Adrenal gland (tissue), 12 donors: ENCODE results near the gene SLC23A3. TPM values are rescaled to one million over a fixed set of nuclear protein-coding genes. Genes with fewer than 3 reads are reported as not detected.

ENCODE experiments used
- DNase-seq, 7 donors: peaks; one replicate each; pipeline ENCODE4 v3.0.0-alpha.2; 2019 to 2020
- H3K27ac ChIP-seq, 5 donors: fragments of 200-600 bp; sonication (generic) in 4 of 5; 1 replicate in 3 of 5; 2 replicates in 2 of 5; pipeline versions ENCODE4 v1.5.1 to v1.8.0; 2016 to 2020; ENCODE audit warnings: mild to moderate bottlenecking in 1 of 5
- H3K27me3 ChIP-seq: fragments of 200-600 bp; 2 replicates; pipeline ENCODE4 v1.8.0; 2021
- H3K36me3 ChIP-seq, 2 donors: fragments of 200-600 bp; replicated peaks in 1 of 2; 1 replicate in 1 of 2; 2 replicates in 1 of 2; pipeline versions ENCODE4 v1.5.1 to v1.8.0; 2018 to 2022
- H3K4me1 ChIP-seq, 2 donors: fragments of 200-600 bp; replicated peaks in 1 of 2; 1 replicate in 1 of 2; 2 replicates in 1 of 2; pipeline versions ENCODE4 v1.5.1 to v1.8.0; 2018 to 2021
- H3K4me3 ChIP-seq, 4 donors: fragments of 200-600 bp; sonication (generic) in 3 of 4; one replicate each; pipeline ENCODE4 v1.5.1; 2016 to 2018
- H3K9me3 ChIP-seq, 3 donors: fragments of 200-600 bp; sonication (generic) in 1 of 3; replicated peaks in 1 of 3; 1 replicate in 2 of 3; 2 replicates in 1 of 3; pipeline versions ENCODE4 v1.5.1 to v1.8.0; 2016 to 2021
- CTCF ChIP-seq, 6 experiments: fragments of 450-650 bp in 4 of 6; fragments of 200-600 bp in 2 of 6; sonication (generic) in 1 of 6; IDR thresholded peaks; 1 replicate in 5 of 6; 2 replicates in 1 of 6; pipeline versions ENCODE4 v1.5.1 to v1.8.0; 2016 to 2021; ENCODE audit warnings: antibody characterized with exemption in 6 of 6, mild to moderate bottlenecking in 2 of 6, moderate library complexity in 1 of 6
- POLR2A ChIP-seq, 2 donors: fragments of 450-650 bp; IDR thresholded peaks; one replicate each; pipeline ENCODE4 v1.6.1; 2017; ENCODE audit warnings: antibody characterized with exemption in 2 of 2, mild to moderate bottlenecking in 2 of 2, moderate library complexity in 1 of 2
- WGBS, 4 donors: extraction: QIAGEN DNeasy Blood & Tissue Kit in 2 of 4; methylation state at CpG; one replicate each; pipeline versions ENCODE4 v1.1.5 to v1.1.7; 2013 to 2017; 5-methylcytosine and 5-hydroxymethylcytosine counted together
- intact Hi-C, 2 donors: fragments of 100-400 bp; cut with DNase I; formaldehyde crosslinking; loops; one replicate each; pipeline versions ENCODE4 v1.14.1 to v1.15.0; 2022 to 2023
- polyA plus RNA-seq, 3 donors: library from polyadenylated mRNA; stranded (reverse); fragments of 200-250 nt in 2 of 3; fragments of 350-450 nt in 1 of 3; fragmentation: Illumina TruSeq in 1 of 3; extraction: RNeasy Lipid Tissue Mini Kit (QIAGEN cat#74804) in 1 of 3; gene quantifications; one replicate each; pipeline ENCODE4 v1.2.3, GENCODE V29; 2013 to 2014
- total RNA-seq, 9 donors: library from RNA; depleted of rRNA in 4 of 9; stranded (reverse); fragments of >200 nt in 4 of 9; fragments of 120-200 nt in 1 of 9; fragmentation: NEBNext Ultra II Directional in 1 of 9; extraction: Animal tissue kit (Norgen Biotek cat#: 25700) in 1 of 9; gene quantifications; one replicate each; pipeline versions ENCODE4 v1.1.0 to v1.2.4, GENCODE V29; 2013 to 2023
- donor health status: healthy with polysubstance abuse.
- donor health status: Bipolar disorder and iron deficiency.
- donor health status: DM: yes; HTN: yes; CAD: no.
- donor health status: DM: no; HTN: no; CAD: no.
- donor health status: DM: no; HTN: no; CAD: no.
- donor health status: DM: yes; HTN: yes; CAD: no.

SLC23A3 gene
- total and polyA plus RNA-seq, 12 donors = 0.11 to 4.3 (median 0.84) TPM; not detected in 2

- WGBS, 4 donors = 77 to 82% (median 79%) methylated on average over 11 to 12 of the region's 12 CpGs
- peak in 1 of 7 donors; percentile 9 for DNase-seq
- Histone ChIP-seq H3K9me3 (no peaks in the 10 kb centered on the region), H3K36me3 (no peaks in the 10 kb centered on the region), H3K4me3 (no peak overlapping the region), H3K27me3 (peaks cover 6% of the 10 kb centered on the region), H3K27ac (no peak overlapping the region), H3K4me1 (no peaks in the 10 kb centered on the region)
- TF ChIP-seq POLR2A (IDR thresholded peaks at IDR 0.05) = no peak
- no peak for TF ChIP-seq CTCF (IDR thresholded peaks at IDR 0.05)
- intact Hi-C loops = no loop called here
Measured at GRCh38 chr2:219199470-219200211, 29.8 kb upstream of the SLC23A3 start.

GRCh38 chr2:219198974-219199373 lies 29.1 kb upstream of the SLC23A3 start:
- DNase-seq = peak in 1 of 7 donors; percentile 6
- intact Hi-C loops = no loop called here
- H3K4me1 ChIP-seq = no peaks in the 10 kb centered on the region
- no peak for TF ChIP-seq CTCF (IDR thresholded peaks at IDR 0.05)
- no peak for TF ChIP-seq POLR2A (IDR thresholded peaks at IDR 0.05)
- H3K4me3 ChIP-seq = no peak overlapping the region
- H3K36me3 ChIP-seq = no peaks in the 10 kb centered on the region
- no peaks in the 10 kb centered on the region for H3K9me3 ChIP-seq
- 63 to 76% (median 69%) methylated on average over 5 of the region's 5 CpGs for WGBS, 4 donors
- H3K27ac ChIP-seq = no peak overlapping the region
- peaks cover 6% of the 10 kb centered on the region for H3K27me3 ChIP-seq

- intact Hi-C loops = no loop called here
- Histone ChIP-seq H3K4me3 (no peak overlapping the region), H3K36me3 (no peaks in the 10 kb centered on the region), H3K9me3 (no peaks in the 10 kb centered on the region), H3K4me1 (no peaks in the 10 kb centered on the region), H3K27ac (no peak overlapping the region), H3K27me3 (peaks cover 6% of the 10 kb centered on the region)
- DNase-seq = no peak
- TF ChIP-seq POLR2A (IDR thresholded peaks at IDR 0.05) (no peak), CTCF (IDR thresholded peaks at IDR 0.05) (no peak)
- WGBS, 4 donors = 89 to 100% (median 100%) methylated on average over 1 of the region's 1 CpG
Measured at GRCh38 chr2:219197388-219197787, 27.6 kb upstream of the SLC23A3 start.

- peak in 1 of 7 donors; percentile 15 for DNase-seq
- Histone ChIP-seq H3K27me3 (no peaks in the 10 kb centered on the region), H3K36me3 (peaks cover 0 to 35% of the 10 kb centered on the region in 2 donors), H3K4me3 (no peak overlapping the region), H3K4me1 (no peaks in the 10 kb centered on the region), H3K9me3 (no peaks in the 10 kb centered on the region), H3K27ac (no peak overlapping the region)
- intact Hi-C loops = no loop called here
- TF ChIP-seq CTCF (IDR thresholded peaks at IDR 0.05) = no peak
- no peak for TF ChIP-seq POLR2A (IDR thresholded peaks at IDR 0.05)
- 84 to 90% (median 87%) methylated on average over 7 of the region's 7 CpGs for WGBS, 4 donors
Measured at GRCh38 chr2:219186754-219187456, 17.1 kb upstream of the SLC23A3 start.
